Measurements from ENCODE around the gene TBC1D30.

Gene TBC1D30

GRCh38 chr12:64911912-64912311, 87.5 kb downstream of the TBC1D30 start:
- DNase-seq (ENCODE audit: low spot score): no peak

- no peak for DNase-seq (ENCODE audit: low spot score)
These were observed 88.2 kb downstream of the TBC1D30 start for GRCh38 chr12:64912516-64913255.

GRCh38 chr12:64915242-64915641, 90.8 kb downstream of the TBC1D30 start:
- no peak for DNase-seq (ENCODE audit: low spot score)

GRCh38 chr12:64916411-64917261, 92.2 kb downstream of the TBC1D30 start:
- no peak for DNase-seq (ENCODE audit: low spot score)

GRCh38 chr12:64918344-64918743, 93.9 kb downstream of the TBC1D30 start:
- no peak for DNase-seq (ENCODE audit: low spot score)

- DNase-seq (ENCODE audit: low spot score): no peak
These were observed 94.4 kb downstream of the TBC1D30 start for GRCh38 chr12:64918801-64919200.

- no peak for DNase-seq (ENCODE audit: low spot score)
These were observed 98.4 kb downstream of the TBC1D30 start for GRCh38 chr12:64922853-64923252.

- no peak for DNase-seq (ENCODE audit: low spot score)
These were observed 99.1 kb downstream of the TBC1D30 start for GRCh38 chr12:64923536-64923935.

All from AG20443 (cell line).